Liver (tissue), 9 donors: ENCODE data around the gene SYTL3. TPM values are rescaled to one million over a fixed set of nuclear protein-coding genes. Genes with fewer than 3 reads are reported as not detected.

ENCODE experiments used
- DNase-seq: peaks from one replicate; pipeline ENCODE4 v3.0.0-alpha.2; 2017; ENCODE audit warnings: low spot score
- H3K27ac ChIP-seq, 2 donors: one replicate each; pipeline ENCODE4 v1.7.0; 2013; ENCODE audit warnings: inconsistent platforms in 2 of 2, low read length in 2 of 2, control low read depth in 1 of 2, low read depth in 1 of 2, mild to moderate bottlenecking in 1 of 2
- H3K27me3 ChIP-seq, 4 donors: one replicate each; pipeline versions ENCODE4 v1.6.1 to v1.7.0; 2013; ENCODE audit warnings: low read length in 3 of 4, inconsistent platforms in 1 of 4, mild to moderate bottlenecking in 1 of 4, moderate library complexity in 1 of 4; ENCODE audit not compliant: control insufficient read depth in 4 of 4, insufficient read depth in 4 of 4
- H3K36me3 ChIP-seq, 4 donors: one replicate each; pipeline versions ENCODE4 v1.6.1 to v1.7.0; 2013; ENCODE audit warnings: low read length in 3 of 4, mild to moderate bottlenecking in 3 of 4, low read depth in 1 of 4, moderate library complexity in 1 of 4; ENCODE audit not compliant: control insufficient read depth in 4 of 4, insufficient read depth in 3 of 4
- H3K4me1 ChIP-seq, 4 donors: one replicate each; pipeline versions ENCODE4 v1.6.1 to v1.7.0; 2013; ENCODE audit warnings: low read length in 3 of 4, mild to moderate bottlenecking in 3 of 4, moderate library complexity in 1 of 4; ENCODE audit not compliant: control insufficient read depth in 4 of 4, insufficient read depth in 4 of 4
- H3K4me3 ChIP-seq, 3 donors: one replicate each; pipeline versions ENCODE4 v1.6.1 to v1.7.0; 2013; ENCODE audit warnings: low read length in 3 of 3, control low read depth in 1 of 3, low read depth in 1 of 3, mild to moderate bottlenecking in 1 of 3
- H3K9ac ChIP-seq, 2 donors: one replicate each; pipeline ENCODE4 v1.7.0; 2013; ENCODE audit warnings: low read length in 2 of 2, mild to moderate bottlenecking in 2 of 2, moderate library complexity in 2 of 2, control low read depth in 1 of 2, low read depth in 1 of 2
- H3K9me3 ChIP-seq, 4 donors: one replicate each; pipeline versions ENCODE4 v1.6.1 to v1.7.0; 2013; ENCODE audit warnings: low read length in 3 of 4; ENCODE audit not compliant: control insufficient read depth in 4 of 4
- CTCF ChIP-seq: fragments of 150-350 bp; IDR thresholded peaks from 2 replicates; pipeline ENCODE4 v1.5.1; 2017; ENCODE audit warnings: improper control_type of control experiment, low read depth, low read length; ENCODE audit not compliant: missing input control
- FOXA2 ChIP-seq: IDR thresholded peaks from 2 replicates; pipeline ENCODE4 v1.6.1; 2016; ENCODE audit warnings: antibody characterized with exemption
- GABPA ChIP-seq, 2 donors: IDR thresholded peaks in 1 of 2; conservative IDR thresholded peaks in 1 of 2; 2 replicates each; pipeline ENCODE4 v1.6.1; 2016; ENCODE audit warnings: antibody characterized with exemption in 2 of 2, mild to moderate bottlenecking in 1 of 2, moderate library complexity in 1 of 2
- HNF4G ChIP-seq: IDR thresholded peaks from 2 replicates; pipeline ENCODE4 v1.6.1; 2016; ENCODE audit warnings: antibody characterized with exemption
- JUND ChIP-seq, 2 donors: IDR thresholded peaks; 2 replicates each; pipeline ENCODE4 v1.6.1; 2016; ENCODE audit warnings: antibody characterized with exemption in 2 of 2
- MAX ChIP-seq: IDR thresholded peaks from 2 replicates; pipeline ENCODE4 v1.6.1; 2016; ENCODE audit warnings: antibody characterized with exemption
- NR2F2 ChIP-seq: IDR thresholded peaks from 2 replicates; pipeline ENCODE4 v1.6.1; 2016; ENCODE audit warnings: antibody characterized with exemption
- RAD21 ChIP-seq, 2 donors: IDR thresholded peaks; 2 replicates each; pipeline ENCODE4 v1.6.1; 2016; ENCODE audit warnings: antibody characterized with exemption in 2 of 2, mild to moderate bottlenecking in 2 of 2
- RXRA ChIP-seq, 2 donors: IDR thresholded peaks; 2 replicates each; pipeline ENCODE4 v1.6.1; 2017 to 2018; ENCODE audit warnings: antibody characterized with exemption in 2 of 2, mild to moderate bottlenecking in 1 of 2
- WGBS: extraction: QIAGEN DNeasy Blood & Tissue Kit; methylation state at CpG from one replicate; pipeline ENCODE4 v1.1.7; 2013; 5-methylcytosine and 5-hydroxymethylcytosine counted together
- polyA plus RNA-seq, 2 donors: library from polyadenylated mRNA; stranded (reverse) in 1 of 2; unstranded in 1 of 2; fragments of 200-250 nt in 1 of 2; fragments of >200 nt in 1 of 2; fragmentation: Nextera tagmentation in 1 of 2; extraction: Ambion mirVana in 1 of 2; gene quantifications; one replicate each; pipeline versions ENCODE4 v1.2.1 to v1.2.3, GENCODE V29; 2013 to 2015
- total RNA-seq, 2 donors: library from RNA; depleted of rRNA; stranded (reverse); fragments of >200 nt; gene quantifications; one replicate each; pipeline ENCODE4 v1.2.3, GENCODE V29; 2014
- TF ChIP-seq, protein P1 (sequence below): IDR thresholded peaks from 2 replicates; pipeline ENCODE4 v1.6.1; 2016; ENCODE audit warnings: antibody characterized with exemption
- donor health status: healthy.
- donor health status: healthy.
- donor health status: healthy.
- donor health status: healthy.
- donor health status: healthy.

The SYTL3 gene
- total and polyA plus RNA-seq, 4 donors, result 0.28 to 1.7 (median 0.51) TPM

DNA sequence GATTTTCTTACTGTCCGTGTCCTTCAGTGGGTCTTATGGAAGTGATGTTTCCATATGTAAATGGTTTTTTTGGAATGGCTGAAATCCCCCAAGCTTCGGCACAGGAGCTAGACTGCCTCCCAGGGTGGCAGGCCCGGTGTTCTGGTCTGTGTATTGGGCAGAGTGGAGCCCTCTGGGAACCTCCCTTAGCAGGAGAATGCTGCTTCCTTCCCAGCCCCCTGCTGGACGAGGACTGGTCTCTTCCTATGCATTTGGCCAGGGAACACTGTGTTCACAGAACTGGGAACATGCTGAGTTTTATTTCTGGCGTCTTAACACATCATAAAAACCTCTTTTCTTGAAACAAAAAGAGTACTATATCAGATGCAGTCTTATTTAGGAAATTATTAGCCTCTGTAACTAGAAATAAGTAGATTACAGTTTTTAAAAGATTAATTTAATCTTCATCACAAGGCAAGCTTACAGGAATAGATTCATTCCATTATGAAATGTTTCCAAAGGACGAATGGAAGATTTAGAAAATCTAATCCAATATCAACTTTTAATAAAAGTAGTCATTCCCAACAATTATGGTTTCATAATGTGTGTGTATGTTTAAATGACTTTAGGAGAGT lies 56.6 kb downstream of the SYTL3 start:
- TF ChIP-seq GABPA (IDR thresholded peaks at IDR 0.05 in 1 of 2, conservative IDR thresholded peaks at IDR 0.05 in 1 of 2), result no peak
- TF ChIP-seq CTCF, result peak; percentile 39
- TF ChIP-seq, protein P1, sequence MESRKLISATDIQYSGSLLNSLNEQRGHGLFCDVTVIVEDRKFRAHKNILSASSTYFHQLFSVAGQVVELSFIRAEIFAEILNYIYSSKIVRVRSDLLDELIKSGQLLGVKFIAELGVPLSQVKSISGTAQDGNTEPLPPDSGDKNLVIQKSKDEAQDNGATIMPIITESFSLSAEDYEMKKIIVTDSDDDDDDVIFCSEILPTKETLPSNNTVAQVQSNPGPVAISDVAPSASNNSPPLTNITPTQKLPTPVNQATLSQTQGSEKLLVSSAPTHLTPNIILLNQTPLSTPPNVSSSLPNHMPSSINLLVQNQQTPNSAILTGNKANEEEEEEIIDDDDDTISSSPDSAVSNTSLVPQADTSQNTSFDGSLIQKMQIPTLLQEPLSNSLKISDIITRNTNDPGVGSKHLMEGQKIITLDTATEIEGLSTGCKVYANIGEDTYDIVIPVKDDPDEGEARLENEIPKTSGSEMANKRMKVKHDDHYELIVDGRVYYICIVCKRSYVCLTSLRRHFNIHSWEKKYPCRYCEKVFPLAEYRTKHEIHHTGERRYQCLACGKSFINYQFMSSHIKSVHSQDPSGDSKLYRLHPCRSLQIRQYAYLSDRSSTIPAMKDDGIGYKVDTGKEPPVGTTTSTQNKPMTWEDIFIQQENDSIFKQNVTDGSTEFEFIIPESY, result no peak
- TF ChIP-seq RAD21 (IDR thresholded peaks at IDR 0.05), result peak; percentile 37 to 68
- TF ChIP-seq RXRA (IDR thresholded peaks at IDR 0.05), result no peak
- H3K9ac ChIP-seq, result no peak overlapping the region
- H3K9me3 ChIP-seq, result no peaks in the 10 kb centered on the region
- peaks cover 0 to 6% (median 2%) of the 10 kb centered on the region in 4 donors for H3K4me1 ChIP-seq
- H3K27ac ChIP-seq, result no peak overlapping the region
- H3K4me3 ChIP-seq, result no peak overlapping the region
- no peaks in the 10 kb centered on the region for H3K27me3 ChIP-seq
- no peaks in the 10 kb centered on the region for H3K36me3 ChIP-seq
- DNase-seq, result no peak
- WGBS, result 63% methylated on average over 6 of the region's 6 CpGs

DNA sequence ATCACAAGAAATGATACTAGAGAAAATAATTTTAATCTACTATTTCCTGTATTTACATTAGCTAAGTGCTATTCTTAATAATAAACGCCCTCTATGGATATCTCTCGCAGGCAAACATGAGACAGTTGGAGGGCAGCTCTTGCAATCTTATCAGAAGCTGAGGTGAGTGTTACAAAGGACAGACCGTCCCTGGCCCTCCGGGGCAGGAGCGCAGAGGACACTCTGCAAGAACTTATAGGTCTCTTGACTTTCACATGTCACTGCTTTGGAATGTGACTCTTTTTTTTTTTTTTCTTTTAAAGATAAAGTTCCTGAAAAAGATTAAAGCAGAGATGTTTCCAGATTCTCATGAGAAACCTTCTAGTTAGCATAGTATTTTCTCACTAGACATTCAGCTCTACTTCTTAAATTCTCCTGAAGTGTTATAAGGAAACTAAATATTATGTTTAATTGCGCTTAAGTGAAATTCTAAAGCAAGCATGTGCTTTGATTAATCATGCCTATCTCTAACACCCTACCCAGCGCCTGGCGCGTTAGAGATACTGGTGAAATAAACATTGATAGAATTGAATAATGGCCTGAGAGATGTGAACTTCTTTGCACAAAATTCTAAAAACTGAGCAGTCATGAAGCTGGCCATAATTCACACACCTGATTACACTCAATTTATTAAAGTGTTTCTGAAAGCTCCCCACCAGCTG lies 57.4 kb downstream of the SYTL3 start:
- H3K9me3 ChIP-seq, result no peaks in the 10 kb centered on the region
- WGBS, result 72% methylated on average over 9 of the region's 9 CpGs
- no peak overlapping the region for H3K27ac ChIP-seq
- TF ChIP-seq FOXA2, result no peak
- TF ChIP-seq NR2F2, result peak; percentile 10
- no peaks in the 10 kb centered on the region for H3K36me3 ChIP-seq
- no peak for DNase-seq
- H3K4me1 ChIP-seq, result peaks cover 0 to 6% (median 2%) of the 10 kb centered on the region in 4 donors
- H3K9ac ChIP-seq, result no peak overlapping the region
- no peak overlapping the region for H3K4me3 ChIP-seq
- no peaks in the 10 kb centered on the region for H3K27me3 ChIP-seq

DNA sequence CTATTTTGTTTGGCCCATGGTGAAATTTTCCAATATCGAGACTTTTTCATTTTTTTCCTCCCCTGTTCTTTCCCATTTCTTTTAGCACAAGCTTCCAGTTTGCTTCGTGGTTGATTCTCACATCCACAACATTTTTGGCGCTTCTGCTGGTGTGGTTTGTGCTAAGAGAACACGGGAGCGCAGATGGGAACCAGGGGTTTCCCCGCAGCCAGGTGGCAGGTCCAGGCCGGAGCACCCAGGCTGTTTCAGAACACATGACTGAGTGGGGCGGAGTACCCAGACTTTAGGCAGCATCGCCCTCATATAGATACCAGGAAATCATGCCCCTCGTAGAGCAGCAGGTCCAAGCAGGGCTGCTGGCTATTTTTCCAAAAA lies 58.0 kb downstream of the SYTL3 start:
- DNase-seq, result no peak
- no peak for TF ChIP-seq MAX
- TF ChIP-seq, protein P1, result no peak
- no peak for TF ChIP-seq JUND (IDR thresholded peaks at IDR 0.05)
- no peak for TF ChIP-seq HNF4G
- Histone ChIP-seq H3K27ac (no peak overlapping the region), H3K36me3 (no peaks in the 10 kb centered on the region), H3K9me3 (no peaks in the 10 kb centered on the region), H3K9ac (no peak overlapping the region), H3K4me3 (no peak overlapping the region), H3K27me3 (no peaks in the 10 kb centered on the region), H3K4me1 (peaks cover 0 to 6% (median 2%) of the 10 kb centered on the region in 4 donors)
- WGBS, result 78% methylated on average over 10 of the region's 10 CpGs
